Fibroblast of upper back skin (primary cell): ENCODE data around the gene SEC24C.
"Not testable (repeated sequence)": the region's sequence is repeated elsewhere in the genome, so short reads cannot be mapped to it uniquely, and the experiment has no call there.

Experiments used
- DNase-seq: peaks from one replicate; pipeline ENCODE4 v3.0.0-alpha.2; 2013

The SEC24C gene

DNA sequence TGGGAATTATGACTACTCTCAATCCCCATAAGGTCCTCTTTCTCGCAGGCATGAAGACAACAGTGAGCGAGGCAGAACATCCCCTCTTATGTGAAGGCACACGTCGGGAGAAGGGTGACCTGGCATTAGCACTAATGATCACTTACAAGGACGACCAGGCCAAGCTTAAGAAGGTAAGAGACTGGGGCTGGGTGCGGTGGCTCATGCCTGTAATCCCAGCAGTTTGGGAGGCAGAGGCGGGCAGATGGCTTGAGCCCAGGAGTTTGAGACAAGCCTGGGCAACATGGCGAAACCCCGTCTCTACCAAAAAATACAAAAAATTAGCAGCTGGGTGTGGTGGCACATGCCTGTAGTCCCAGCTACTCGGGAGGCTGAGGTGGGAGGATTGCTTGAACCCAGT is 51.3 kb downstream of the SEC24C start:
- DNase-seq: not testable (repeated sequence)

GRCh38 chr10:73796035-73796434 is 51.9 kb downstream of the SEC24C start:
- not testable (repeated sequence) for DNase-seq

DNA sequence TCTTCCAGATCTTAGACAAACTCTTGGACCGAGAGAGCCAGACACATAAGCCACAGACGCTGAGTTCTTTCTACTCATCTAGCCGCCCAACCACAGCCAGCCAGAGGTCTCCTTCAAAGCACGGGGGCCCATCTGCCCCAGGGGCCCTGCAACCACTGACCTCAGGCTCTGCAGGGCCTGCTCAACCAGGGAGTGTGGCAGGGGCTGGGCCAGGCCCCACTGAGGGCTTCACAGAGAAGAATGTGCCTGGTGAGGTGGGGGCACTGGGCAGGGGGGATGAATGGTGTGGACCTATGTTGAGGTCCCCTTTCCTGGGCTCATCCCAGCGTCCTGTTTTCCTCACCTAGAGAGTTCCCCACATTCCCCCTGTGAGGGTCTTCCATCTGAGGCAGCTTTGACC is 52.6 kb downstream of the SEC24C start:
- no peak for DNase-seq

DNA sequence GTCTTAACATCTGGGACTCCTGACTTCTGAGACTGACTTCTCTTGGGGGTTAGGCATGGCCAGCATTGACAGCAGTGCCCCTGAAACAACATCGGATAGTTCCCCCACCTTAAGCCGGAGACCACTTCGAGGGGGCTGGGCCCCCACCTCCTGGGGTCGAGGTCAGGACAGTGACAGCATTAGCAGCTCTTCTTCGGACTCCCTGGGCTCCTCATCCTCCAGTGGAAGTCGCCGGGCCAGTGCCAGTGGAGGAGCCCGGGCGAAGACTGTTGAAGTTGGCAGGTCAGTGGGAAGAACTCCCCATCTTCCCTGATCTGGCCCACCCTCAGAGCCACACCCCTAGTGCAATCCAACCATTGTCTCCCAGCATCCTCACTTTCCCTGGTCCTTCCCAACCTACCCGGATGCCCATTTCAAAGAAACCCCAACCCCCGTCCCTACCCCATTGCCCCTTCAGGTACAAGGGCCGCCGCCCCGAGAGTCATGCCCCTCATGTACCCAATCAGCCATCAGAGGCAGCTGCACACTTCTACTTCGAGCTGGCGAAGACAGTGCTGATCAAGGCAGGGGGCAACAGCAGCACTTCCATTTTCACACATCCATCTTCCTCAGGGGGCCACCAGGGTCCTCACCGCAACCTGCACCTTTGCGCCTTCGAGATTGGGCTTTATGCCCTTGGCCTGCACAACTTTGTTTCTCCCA is 53.3 kb downstream of the SEC24C start:
- no peak for DNase-seq

DNA sequence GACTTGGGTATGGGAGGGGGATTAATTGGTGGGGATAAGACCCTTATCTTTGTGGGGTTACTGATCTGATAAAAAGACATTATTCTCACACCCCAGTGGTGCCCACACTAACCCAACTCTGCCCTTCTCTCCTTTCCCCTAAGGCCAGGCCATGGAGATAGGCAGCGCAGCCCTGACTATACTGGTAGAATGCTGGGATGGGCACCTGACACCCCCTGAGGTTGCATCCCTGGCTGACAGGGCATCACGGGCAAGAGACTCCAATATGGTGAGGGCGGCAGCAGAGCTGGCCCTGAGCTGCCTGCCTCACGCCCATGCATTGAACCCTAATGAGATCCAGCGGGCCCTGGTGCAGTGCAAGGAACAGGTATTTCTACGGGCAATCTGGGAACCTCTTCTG is 53.9 kb downstream of the SEC24C start:
- DNase-seq: no peak

- no peak for DNase-seq
Observed at GRCh38 chr10:73798927-73799560, 54.9 kb downstream of the SEC24C start.

DNA sequence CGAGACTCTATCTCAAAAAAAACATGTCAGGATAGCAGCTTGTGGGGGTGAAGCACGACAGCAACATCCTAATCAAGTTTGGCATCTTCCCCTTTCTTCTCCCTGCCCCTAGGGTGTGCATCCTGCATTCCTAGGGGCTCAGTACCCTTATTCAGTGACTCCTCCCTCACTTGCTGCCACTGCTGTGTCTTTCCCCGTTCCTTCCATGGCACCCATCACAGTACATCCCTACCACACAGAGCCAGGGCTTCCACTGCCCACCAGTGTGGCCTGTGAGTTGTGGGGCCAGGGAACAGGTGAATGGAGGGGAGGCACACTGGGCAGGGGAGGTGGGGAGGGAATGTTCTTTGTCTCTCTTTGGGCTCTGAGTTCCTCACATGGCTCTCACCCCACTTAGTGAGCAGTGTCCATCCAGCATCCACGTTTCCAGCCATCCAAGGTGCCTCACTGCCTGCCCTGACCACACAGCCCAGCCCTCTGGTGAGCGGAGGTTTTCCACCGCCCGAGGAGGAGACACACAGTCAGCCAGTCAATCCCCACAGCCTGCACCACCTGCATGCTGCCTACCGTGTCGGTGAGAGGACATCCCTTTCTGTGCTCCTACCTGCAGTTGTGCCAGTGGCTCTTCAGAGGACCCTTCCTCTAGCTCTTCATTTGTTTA is 55.9 kb downstream of the SEC24C start:
- DNase-seq: no peak

DNA sequence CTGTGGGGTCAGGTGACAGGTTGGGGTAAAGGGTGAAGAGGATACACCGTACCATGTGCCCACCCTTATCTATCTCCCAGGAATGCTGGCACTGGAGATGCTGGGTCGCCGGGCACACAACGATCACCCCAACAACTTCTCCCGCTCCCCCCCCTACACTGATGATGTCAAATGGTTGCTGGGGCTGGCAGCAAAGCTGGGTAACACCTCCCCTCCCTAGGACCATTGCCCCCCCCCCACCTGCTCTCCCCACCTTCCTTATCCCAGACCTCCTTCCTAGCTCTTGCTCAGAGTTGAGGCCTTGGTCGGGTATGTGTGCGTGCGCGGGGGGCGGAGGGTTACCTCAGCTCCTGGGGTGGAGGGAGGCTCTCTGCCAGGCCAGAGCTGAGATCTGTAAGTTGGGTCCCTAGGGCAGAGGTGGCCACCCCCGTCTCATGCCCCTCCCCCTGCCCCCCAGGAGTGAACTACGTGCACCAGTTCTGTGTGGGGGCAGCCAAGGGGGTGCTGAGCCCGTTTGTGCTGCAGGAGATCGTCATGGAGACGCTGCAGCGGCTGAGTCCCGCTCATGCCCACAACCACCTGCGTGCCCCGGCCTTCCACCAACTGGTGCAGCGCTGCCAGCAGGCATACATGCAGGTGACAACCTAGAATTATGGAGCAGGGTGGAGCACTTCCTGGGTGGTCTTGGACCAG is 56.5 kb downstream of the SEC24C start:
- DNase-seq: no peak

DNA sequence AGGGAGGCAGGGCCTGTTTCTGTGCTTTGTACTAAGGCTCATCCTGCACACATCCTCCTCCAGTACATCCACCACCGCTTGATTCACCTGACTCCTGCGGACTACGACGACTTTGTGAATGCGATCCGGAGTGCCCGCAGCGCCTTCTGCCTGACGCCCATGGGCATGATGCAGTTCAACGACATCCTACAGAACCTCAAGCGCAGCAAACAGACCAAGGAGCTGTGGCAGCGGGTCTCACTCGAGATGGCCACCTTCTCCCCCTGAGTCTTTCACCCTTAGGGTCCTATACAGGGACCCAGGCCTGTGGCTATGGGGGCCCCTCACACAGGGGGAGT is 57.0 kb downstream of the SEC24C start:
- no peak for DNase-seq

DNA sequence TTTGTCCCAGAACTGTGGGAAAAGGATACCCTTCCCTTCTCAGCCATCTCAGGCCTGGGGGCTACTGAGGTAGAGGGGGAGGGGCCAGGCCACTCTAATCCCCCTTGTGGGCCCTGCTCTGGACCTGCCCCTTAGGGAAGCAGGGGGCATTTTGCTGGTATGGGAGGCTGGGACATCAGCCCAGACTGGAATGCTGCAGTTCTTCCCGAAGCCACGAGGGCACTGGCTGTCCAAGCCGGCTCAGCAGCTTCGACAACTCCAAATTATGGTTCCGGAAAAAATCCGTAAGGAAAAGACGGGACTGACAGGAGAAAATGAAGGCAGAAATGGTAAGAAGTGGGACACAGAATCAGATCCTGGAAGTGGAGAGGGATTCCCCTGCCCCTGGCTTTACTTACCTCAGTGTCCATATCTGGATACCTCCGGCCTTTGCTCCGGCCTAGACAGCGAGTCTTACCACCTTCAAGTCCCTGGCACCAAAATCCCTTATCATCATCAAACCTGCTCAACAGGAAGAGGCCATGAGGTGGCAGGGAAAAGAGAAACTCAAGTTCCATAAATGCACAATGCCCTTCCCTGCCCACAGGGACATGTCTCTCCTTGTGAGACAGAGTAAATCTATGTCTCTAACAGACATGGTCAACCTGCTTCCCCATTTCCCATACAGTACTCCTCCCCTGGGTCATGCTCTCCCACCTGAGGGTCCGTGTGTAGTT is 58.3 kb downstream of the SEC24C start:
- DNase-seq: no peak

GRCh38 chr10:73803680-73804286 is 59.6 kb downstream of the SEC24C start:
- no peak for DNase-seq

DNA sequence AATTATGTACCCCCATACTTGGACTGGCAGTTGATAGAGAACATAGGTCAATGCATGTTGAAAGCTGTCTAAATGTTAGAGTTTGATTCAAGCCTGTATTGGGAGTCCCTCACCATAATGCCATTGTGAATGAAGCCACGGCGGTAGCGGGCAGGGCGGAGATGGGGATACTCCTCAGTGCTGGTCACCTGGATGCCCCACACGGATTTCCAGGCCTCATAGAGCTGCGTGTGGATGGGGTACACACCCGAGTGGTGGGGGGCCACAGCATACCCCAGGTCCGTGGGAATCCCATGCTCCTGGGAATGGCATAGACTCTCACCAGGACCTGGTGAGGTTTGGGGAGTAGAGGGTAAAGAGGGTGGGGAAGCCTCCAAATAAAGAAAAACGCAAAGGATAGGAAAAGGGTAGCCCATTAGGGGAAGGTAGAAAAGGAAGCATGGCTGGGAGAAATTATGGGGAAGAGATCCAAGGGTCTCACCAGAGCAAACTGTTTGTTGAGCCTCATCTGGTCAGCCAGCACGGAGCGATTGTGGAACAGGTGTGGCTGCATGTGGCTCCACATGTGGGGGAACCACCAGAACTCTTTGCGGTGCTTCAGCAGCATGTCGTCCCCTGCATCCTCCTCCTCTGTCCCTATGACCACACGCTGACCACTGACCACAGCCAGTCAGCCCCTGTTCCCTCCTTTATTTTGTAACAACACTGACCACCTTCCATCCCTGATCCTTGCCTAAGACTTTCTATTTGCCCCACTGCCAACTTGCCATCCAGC is 62.2 kb downstream of the SEC24C start:
- DNase-seq: no peak

- no peak for DNase-seq
Observed at GRCh38 chr10:73807471-73807870, 63.3 kb downstream of the SEC24C start.

- no peak for DNase-seq
Observed at GRCh38 chr10:73808021-73808815, 64.0 kb downstream of the SEC24C start.

- DNase-seq: no peak
Observed at GRCh38 chr10:73809061-73809818, 65.1 kb downstream of the SEC24C start.

GRCh38 chr10:73810358-73810734 is 66.2 kb downstream of the SEC24C start:
- no peak for DNase-seq

DNA sequence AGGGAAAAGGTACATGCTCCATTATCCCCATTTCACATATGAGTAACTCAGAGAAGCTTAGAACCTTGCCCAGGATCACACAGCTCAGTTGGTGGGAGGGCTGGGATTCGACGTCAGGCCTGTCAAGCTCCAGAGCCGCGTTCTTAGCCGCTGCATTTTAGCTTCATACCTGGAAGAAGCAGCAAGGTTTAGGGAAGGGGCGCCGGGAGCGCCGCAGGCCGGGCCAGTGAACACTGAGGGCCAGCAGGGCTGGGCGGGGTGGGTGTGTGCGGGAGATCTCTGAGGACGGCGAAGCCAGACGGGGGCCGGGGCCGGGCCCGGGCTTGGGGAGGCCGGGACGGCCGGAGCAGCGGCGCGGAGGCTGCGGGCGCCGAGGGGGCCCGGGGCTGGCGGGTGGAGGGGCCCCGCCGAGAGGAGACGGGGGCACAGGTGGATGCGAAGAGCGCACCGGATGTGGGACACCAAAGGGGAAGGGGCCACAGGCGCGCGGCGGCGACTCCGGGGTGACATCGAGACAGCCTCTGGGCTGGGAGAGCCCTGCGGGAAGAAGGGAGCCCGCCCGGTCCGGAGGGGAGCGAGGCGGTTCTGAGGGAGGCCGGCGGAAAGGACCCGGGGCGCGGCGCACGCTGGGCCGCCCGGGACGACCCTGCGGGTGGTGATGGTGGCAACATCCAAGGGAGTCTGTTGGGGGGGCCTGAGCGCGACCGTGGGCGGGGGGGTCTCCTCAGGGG is 66.7 kb downstream of the SEC24C start:
- DNase-seq: no peak

DNA sequence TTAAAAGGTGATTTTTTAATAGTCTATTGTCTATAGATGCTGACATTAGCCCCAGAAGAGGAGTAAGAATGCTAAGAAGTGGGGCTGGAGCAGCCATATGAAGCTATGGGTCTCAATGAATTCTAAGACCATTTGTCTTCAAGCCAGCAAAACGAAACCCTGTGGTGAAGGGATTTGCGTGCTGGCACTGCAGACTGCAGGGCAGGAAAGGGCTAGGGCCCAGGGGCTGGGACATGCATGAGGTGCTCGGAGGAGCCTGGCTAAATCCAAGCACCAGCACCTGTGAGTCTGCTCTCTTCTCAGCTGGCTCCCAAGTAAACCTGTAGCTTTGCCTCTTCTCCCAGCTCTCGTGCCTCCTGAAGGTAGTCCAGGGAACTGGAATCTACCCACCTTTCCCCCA is 68.5 kb downstream of the SEC24C start:
- DNase-seq: no peak

DNA sequence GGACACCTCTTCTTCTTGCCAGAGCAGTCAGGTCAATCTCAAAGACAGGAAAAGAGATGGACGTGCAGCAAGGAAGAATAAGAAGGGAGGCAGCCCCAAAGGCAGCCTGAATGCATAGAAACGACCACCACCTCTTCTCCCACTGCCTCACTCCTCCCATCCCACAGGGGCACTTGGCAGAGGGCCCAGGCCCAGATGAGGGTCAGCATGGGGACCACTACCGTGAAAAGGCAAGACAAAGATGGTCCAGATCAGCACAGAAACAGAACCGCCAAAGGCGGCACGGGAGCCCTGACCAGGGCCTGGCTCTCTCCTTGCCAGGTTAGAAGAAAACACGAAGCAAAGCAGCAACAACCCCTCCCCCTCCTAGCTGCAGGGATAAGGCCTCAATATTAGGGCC is 69.2 kb downstream of the SEC24C start:
- DNase-seq: no peak
